Fibroblast of the aortic adventitia (primary cell): ENCODE results near the gene OR52E8. TPM values are rescaled to one million over a fixed set of nuclear protein-coding genes. Genes with fewer than 3 reads are reported as not detected.

Experiments used
- DNase-seq: peaks from one replicate; pipeline ENCODE4 v3.0.0-alpha.2; 2010; ENCODE audit warnings: low read depth
- H3K4me3 ChIP-seq: 2 replicates; pipeline ENCODE4 v1.5.1; 2011; ENCODE audit warnings: low read depth, mild to moderate bottlenecking, control low read depth, low read length, moderate library complexity
- total RNA-seq: library from RNA; depleted of rRNA; stranded (reverse); fragments of >200 nt; gene quantifications from 2 replicates; pipeline ENCODE4 v1.2.3, GENCODE V29; 2012; ENCODE audit warnings: low replicate concordance
- TF ChIP-seq, protein P1 (sequence below): IDR thresholded peaks from 2 replicates; pipeline ENCODE4 v1.5.1; 2011; ENCODE audit warnings: mild to moderate bottlenecking, low read length, control low read depth, inconsistent platforms; ENCODE audit not compliant: insufficient read depth

Gene OR52E8
- total RNA-seq, 1 donor, result not detected

- H3K4me3 ChIP-seq, result peak overlapping the region; percentile 76
- no peak for DNase-seq
- TF ChIP-seq, protein P1, sequence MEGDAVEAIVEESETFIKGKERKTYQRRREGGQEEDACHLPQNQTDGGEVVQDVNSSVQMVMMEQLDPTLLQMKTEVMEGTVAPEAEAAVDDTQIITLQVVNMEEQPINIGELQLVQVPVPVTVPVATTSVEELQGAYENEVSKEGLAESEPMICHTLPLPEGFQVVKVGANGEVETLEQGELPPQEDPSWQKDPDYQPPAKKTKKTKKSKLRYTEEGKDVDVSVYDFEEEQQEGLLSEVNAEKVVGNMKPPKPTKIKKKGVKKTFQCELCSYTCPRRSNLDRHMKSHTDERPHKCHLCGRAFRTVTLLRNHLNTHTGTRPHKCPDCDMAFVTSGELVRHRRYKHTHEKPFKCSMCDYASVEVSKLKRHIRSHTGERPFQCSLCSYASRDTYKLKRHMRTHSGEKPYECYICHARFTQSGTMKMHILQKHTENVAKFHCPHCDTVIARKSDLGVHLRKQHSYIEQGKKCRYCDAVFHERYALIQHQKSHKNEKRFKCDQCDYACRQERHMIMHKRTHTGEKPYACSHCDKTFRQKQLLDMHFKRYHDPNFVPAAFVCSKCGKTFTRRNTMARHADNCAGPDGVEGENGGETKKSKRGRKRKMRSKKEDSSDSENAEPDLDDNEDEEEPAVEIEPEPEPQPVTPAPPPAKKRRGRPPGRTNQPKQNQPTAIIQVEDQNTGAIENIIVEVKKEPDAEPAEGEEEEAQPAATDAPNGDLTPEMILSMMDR, result no peak
Measured at GRCh38 chr11:5809122-5809519, 48.4 kb downstream of the OR52E8 start.

DNA sequence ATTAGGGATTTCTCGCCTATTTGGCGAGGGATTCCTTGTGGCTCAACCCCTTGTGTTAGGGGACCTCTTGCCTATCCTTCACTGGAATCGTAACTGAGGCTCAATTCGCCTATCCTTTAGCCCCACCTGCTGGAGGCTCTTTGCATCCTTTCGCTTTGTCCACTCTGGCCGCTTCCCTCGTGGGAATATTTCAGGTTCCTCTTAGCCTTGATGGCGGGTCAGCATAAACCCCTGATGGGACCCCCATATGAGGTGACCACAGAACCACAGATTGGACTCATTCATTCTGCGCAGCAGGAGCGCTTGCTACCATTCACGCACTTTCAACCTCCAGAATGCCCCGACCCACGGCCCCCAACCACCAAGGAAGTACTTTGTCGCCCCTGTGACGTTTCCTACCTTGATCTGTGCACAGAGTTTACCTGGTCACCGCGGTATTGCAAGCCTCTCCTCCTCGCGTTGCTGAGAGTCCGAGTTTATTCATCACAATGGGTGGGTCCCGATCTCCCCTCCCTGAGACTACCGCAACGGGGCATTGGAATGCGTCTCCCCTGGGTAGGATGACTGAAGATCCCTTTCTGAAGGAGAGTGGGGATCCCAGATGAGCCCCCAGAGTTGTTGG lies 48.9 kb downstream of the OR52E8 start, which contains the start of gene OR52N2:
Gene OR52N2 (plus strand): TSS at position 425 of the 622 bp plus-strand sequence. CDS start 11,412 bp downstream, outside the sequence.
- peak within 1 kb of the TSS; percentile 76 for H3K4me3 ChIP-seq
- peak; percentile 81 for DNase-seq
- TF ChIP-seq, protein P1, result peak; percentile 76

GRCh38 chr11:5807580-5807979 lies 49.9 kb downstream of the OR52E8 start:
- TF ChIP-seq, protein P1, result no peak
- no peak overlapping the region for H3K4me3 ChIP-seq
- DNase-seq, result no peak

Other genes starting within 250 kb of the OR52E8 start
- 15.5 and 41.0 TPM in 2 replicates for gene TRIM34, start 232.7 kb downstream of the OR52E8 start, total RNA-seq
- gene TRIM5, start 172.6 kb downstream of the OR52E8 start, total RNA-seq, result 32.5 and 38.5 TPM in 2 replicates
- gene TRIM22, start 167.9 kb downstream of the OR52E8 start, total RNA-seq, result 73.8 and 93.1 TPM in 2 replicates
- gene OR56B1, start 121.2 kb downstream of the OR52E8 start, total RNA-seq, result not detected in 2 replicates
- not detected in 2 replicates for gene OR52N4, start 103.4 kb downstream of the OR52E8 start, total RNA-seq
- gene OR52N5, start 74.3 kb downstream of the OR52E8 start, total RNA-seq, result under 0.01 TPM in 1 of 2 replicates, not detected in the other
- gene OR52N1, start 66.4 kb downstream of the OR52E8 start, total RNA-seq, result not detected in 2 replicates
- gene OR52N2, start 48.8 kb downstream of the OR52E8 start, total RNA-seq, result not detected in 2 replicates
- gene OR52E6, start 15.8 kb downstream of the OR52E8 start, total RNA-seq, result not detected in 2 replicates
- gene OR52E4, start 22.9 kb upstream of the OR52E8 start, total RNA-seq, result not detected in 2 replicates
- not detected in 2 replicates for gene OR52E5, start 35.5 kb upstream of the OR52E8 start, total RNA-seq
- gene OR56A3, start 84.6 kb upstream of the OR52E8 start, total RNA-seq, result not detected in 2 replicates
- gene OR56A5, start 110.8 kb upstream of the OR52E8 start, total RNA-seq, result not detected in 2 replicates
- not detected in 2 replicates for gene OR52L1, start 129.3 kb upstream of the OR52E8 start, total RNA-seq
- not detected in 2 replicates for gene OR56A4, start 149.3 kb upstream of the OR52E8 start, total RNA-seq
- under 0.01 TPM in 1 of 2 replicates, not detected in the other for gene OR56A1, start 173.1 kb upstream of the OR52E8 start, total RNA-seq
- 0.57 TPM in 1 of 2 replicates, not detected in the other for gene OR56B4, start 250.0 kb upstream of the OR52E8 start, total RNA-seq